GM12891 (cell line): ENCODE results near the gene PDZRN3.

ENCODE experiments used
- DNase-seq: peaks from one replicate; pipeline ENCODE4 v3.0.0; 2011; ENCODE audit warnings: low spot score; ENCODE audit not compliant: insufficient read length
- FAIRE-seq: peaks from 2 replicates; lab custom pipeline; 2011; peaks lifted over from hg19 to GRCh38; lab: Jason Lieb, UNC
- PAX5 ChIP-seq: IDR thresholded peaks from 2 replicates; pipeline ENCODE4 v1.6.1; 2011; ENCODE audit warnings: low read length, moderate library complexity, mild to moderate bottlenecking; ENCODE audit not compliant: insufficient read depth, severe bottlenecking
- POLR2A ChIP-seq: IDR thresholded peaks from 2 replicates; pipeline ENCODE4 v1.6.1; 2011; ENCODE audit warnings: low read depth, low read length, control low read depth
- POLR2AphosphoS5 ChIP-seq: IDR thresholded peaks from 2 replicates; pipeline ENCODE4 v1.6.1; 2011; ENCODE audit warnings: low read depth, low read length, control low read depth
- POU2F2 ChIP-seq: IDR thresholded peaks from 2 replicates; pipeline ENCODE4 v1.6.1; 2011; ENCODE audit warnings: low read depth, mild to moderate bottlenecking, control low read depth, low read length, moderate library complexity
- SPI1 ChIP-seq: IDR thresholded peaks from 2 replicates; pipeline ENCODE4 v1.6.1; 2011; ENCODE audit warnings: low read depth, low read length, control low read depth
- TAF1 ChIP-seq: IDR thresholded peaks from 2 replicates; pipeline ENCODE4 v1.6.1; 2011; ENCODE audit warnings: low read depth, low read length, control low read depth

The PDZRN3 gene

DNA sequence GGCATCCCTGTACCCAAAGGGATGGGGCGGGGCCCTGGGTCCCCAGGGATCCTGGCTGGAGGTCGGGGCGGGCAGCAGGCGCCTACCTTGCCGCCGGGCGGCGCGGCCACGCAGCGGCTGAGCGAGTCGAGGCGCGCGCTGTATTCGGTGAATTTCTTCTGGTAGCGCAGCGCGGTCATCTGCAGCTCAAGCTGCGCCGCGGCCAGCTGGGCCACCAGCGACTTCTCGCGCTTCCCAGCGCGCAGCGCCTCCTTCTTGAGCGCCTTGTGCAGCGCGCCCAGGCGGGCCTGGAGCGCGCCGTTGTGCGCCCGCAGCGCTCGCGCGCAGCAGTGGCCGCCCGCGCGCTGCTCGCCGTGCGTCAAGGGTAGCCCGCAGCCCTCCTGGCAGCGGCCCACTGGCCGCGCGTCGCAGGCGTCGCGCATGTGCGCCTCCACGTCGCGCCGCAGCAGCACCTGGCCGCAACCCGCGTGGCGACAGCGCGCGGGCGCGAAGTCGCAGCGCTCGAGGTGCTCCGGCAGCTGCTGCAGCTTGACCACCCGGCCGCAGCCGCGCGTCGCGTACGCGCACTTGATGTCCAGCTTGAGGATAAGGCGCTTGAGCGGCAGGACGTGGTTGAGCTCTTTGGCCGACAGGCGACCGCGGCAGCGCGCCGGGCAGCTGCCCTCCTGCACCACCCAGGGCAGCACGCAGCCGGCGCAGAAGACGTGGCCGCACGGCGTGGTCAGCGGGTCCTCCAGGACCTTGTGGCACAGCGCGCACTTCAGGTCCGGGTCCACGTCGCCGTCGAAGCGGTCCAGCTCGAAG, 522 bp downstream of the PDZRN3 start:
- DNase-seq = no peak
- TF ChIP-seq SPI1 (no peak), TAF1 (no peak), POLR2A (no peak), POU2F2 (no peak)
- FAIRE-seq = no peak

DNA sequence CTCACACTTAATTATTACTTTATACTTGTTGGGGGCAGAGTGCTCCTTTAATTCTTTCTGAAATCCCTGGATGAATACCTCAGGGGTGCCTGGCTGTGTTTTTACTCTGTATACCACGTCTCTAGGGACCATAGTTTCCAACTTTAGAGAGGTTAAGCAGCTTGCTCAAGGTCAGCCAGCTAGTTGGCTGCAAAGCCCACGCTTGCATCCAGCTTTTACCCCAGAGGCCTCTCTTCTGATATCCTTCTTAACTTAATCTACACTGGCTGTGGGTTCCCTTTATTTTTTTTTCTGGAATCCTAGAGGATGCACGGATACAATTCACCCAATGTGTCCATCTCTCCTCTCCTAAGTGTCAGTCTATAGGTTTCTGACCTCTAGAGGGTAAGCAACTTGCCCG, 1.4 kb downstream of the PDZRN3 start:
- TF ChIP-seq PAX5 (no peak), TAF1 (no peak), POU2F2 (no peak), POLR2A (no peak), SPI1 (no peak), POLR2AphosphoS5 (no peak)
- FAIRE-seq (no peak), DNase-seq (no peak)

DNA sequence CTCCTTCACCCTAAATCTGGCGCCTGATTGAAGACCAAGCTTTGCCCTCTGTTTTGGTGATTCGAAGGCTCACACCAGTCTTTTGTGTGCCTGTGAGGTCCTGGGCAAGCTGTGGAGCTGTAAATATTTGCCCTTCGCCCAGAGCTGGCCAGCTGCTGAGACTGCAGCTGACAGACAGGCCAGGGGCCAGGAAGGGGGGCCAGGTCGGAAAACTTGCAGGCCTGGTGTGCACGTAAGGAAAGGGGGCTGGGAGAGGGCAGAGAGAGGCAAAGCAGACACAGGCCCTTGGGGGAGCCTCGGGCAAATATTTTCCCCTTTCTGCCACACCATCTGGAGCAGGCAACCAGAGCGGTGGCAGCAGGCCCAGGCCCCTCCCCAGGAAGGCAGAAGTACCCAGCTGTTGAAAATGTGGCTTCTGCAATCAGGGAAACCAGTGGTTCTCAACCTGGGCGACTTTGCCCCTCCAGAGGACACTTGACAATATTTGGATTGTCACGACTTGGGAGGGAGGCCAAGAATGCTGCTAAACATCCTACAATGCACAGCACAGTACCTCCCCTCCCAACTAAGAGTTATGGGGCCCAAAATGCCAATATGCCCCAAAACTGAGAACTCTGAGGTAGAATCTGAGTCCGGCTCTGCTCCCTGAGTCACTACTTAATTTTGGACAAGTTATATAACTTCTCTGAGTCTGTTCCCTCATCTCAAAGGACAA, 2.5 kb downstream of the PDZRN3 start:
- FAIRE-seq = no peak
- no peak for DNase-seq
- TF ChIP-seq PAX5 = no peak
- no peak for TF ChIP-seq POLR2AphosphoS5
- TF ChIP-seq TAF1 = no peak
- no peak for TF ChIP-seq POLR2A
- no peak for TF ChIP-seq SPI1
- no peak for TF ChIP-seq POU2F2

DNA sequence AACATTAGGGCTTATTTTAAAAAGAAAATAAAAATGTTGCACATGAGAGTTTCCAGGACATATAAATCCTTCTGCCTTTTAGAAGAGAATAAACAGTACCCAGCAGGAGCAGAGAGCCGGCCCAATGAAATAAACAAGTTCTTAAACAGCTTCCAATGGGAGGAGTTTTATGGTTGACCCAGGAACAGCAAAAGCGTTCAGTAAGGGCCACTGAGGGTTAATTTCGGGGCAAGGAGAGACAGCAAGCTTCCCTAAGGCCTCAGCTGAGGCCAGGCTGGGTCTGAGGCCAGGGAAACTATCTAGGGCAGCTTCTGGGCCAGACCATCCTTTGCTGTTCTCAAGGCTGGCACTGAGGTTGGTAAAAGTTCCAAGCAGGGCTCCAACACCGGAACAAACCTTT, 3.4 kb downstream of the PDZRN3 start:
- no peak for FAIRE-seq
- TF ChIP-seq SPI1 (no peak), TAF1 (no peak), POU2F2 (no peak), POLR2A (no peak), POLR2AphosphoS5 (no peak), PAX5 (no peak)
- no peak for DNase-seq

DNA sequence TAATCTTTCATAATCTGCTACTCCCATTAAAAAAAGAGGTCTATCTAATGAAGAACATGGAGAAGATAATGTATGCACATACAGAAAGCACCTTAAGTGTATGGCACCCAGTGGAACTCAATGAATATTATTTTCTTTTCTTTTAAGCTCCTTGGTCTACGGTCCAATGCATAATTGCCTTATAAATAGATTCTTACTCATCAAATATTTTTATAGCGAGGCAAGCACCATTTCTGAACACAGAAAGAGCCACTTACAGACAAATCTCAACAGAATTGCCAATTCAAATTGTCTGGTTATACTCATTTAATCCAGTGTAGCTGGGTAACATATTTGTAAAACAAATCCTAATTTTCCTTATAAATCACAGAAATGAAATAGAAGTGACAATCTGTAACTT, 6.3 kb downstream of the PDZRN3 start:
- no peak for FAIRE-seq

DNA sequence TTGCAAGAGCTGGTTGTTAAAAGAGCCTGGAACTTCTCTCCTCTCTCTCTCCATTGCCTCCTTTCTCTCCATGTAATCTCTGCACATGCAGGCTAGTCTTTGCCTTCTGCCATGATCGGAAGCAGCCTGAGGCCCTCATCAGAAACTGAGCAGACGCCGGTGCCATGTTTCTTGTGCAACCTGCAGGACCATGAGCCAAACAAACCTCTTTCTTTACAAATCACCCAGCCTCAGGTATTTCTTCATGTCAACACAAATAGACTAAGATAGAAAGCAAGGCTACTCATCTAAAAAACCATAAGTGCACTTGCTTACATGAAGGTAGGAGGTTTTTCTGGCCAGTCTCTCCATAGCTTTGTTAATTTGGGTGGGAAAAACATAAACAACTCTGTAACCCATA, 8.7 kb downstream of the PDZRN3 start:
- TF ChIP-seq POU2F2 (no peak), TAF1 (no peak), POLR2AphosphoS5 (no peak), POLR2A (no peak), PAX5 (no peak), SPI1 (no peak)
- no peak for FAIRE-seq
- DNase-seq = no peak

More for the DNA sequence above, 6.3 kb downstream of the PDZRN3 start:
- DNase-seq = no peak
- TF ChIP-seq SPI1 (no peak), TAF1 (no peak), POLR2A (no peak), POU2F2 (no peak), PAX5 (no peak), POLR2AphosphoS5 (no peak)

DNA sequence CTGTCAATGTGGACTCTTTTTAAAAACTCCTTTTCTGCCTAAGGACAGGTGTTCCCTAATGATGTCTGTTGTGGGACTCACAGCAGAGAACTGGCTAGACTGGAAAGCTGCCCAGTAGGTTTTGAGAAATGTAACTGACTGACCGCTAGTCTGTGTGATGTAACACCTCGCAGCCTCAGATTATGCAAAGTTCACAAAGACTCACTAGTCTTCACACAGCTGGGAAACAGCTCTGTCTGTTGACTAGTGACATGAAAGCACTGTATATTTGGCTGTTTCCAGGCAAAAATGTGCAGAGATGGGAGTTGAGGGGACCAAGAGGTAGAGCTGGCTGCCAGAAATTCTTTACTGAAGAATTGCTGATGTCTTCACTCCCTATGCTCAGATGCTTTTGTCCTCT, 10.3 kb downstream of the PDZRN3 start:
- FAIRE-seq = no peak
- DNase-seq = no peak
- TF ChIP-seq POLR2AphosphoS5 (no peak), POLR2A (no peak), SPI1 (no peak), PAX5 (no peak), TAF1 (no peak), POU2F2 (no peak)

DNA sequence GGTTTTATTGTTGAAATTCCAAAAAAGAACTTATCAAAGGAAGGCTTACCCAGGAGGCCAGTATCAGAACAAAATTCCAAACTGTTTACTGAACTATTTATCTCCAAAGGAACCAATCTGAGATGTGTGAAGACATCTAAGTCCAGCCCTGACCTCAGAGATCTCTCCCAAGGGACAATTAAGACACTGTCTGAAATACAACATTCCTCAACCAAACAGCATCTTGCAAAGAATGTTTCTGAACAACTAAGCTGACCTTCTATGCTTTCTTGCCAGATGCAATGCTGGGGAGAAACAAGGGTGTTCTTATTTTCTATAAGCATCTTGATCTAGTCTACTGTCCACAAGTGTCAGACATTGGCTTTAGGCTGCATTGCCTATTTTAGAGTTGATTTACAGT, 13.6 kb downstream of the PDZRN3 start:
- TF ChIP-seq POLR2A (no peak), TAF1 (no peak), PAX5 (no peak), POLR2AphosphoS5 (no peak), SPI1 (no peak), POU2F2 (no peak)
- FAIRE-seq = no peak
- DNase-seq = no peak

DNA sequence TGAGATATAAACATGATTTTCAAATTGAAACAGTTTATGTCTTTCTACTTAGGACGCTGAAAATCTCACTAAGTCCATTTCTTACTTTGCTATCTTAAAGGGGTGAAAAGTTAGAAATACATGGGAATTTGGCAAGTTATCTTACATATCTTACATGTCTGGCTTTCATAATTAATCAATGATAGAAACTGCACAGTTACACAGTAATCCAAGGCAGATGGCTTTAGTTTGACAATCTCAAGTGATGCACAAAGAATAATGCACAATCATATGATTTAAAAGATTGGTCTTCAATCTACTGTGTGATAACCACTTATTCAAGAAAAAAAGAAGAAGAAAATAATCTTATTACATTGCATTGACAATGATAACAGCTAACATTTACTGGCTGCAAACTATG, 14.2 kb downstream of the PDZRN3 start:
- TF ChIP-seq TAF1 (no peak), POLR2A (no peak), SPI1 (no peak), PAX5 (no peak), POLR2AphosphoS5 (no peak), POU2F2 (no peak)
- no peak for DNase-seq
- no peak for FAIRE-seq
